IPS DF 4.7 (cell line): ENCODE results near the gene E2F6.

ENCODE experiments used
- DNase-seq: peaks from one replicate; pipeline ENCODE4 v3.0.0-alpha.2; 2013; ENCODE audit warnings: low spot score; ENCODE audit errors: extremely low read depth

E2F6 gene, protein sequence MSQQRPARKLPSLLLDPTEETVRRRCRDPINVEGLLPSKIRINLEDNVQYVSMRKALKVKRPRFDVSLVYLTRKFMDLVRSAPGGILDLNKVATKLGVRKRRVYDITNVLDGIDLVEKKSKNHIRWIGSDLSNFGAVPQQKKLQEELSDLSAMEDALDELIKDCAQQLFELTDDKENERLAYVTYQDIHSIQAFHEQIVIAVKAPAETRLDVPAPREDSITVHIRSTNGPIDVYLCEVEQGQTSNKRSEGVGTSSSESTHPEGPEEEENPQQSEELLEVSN

DNA sequence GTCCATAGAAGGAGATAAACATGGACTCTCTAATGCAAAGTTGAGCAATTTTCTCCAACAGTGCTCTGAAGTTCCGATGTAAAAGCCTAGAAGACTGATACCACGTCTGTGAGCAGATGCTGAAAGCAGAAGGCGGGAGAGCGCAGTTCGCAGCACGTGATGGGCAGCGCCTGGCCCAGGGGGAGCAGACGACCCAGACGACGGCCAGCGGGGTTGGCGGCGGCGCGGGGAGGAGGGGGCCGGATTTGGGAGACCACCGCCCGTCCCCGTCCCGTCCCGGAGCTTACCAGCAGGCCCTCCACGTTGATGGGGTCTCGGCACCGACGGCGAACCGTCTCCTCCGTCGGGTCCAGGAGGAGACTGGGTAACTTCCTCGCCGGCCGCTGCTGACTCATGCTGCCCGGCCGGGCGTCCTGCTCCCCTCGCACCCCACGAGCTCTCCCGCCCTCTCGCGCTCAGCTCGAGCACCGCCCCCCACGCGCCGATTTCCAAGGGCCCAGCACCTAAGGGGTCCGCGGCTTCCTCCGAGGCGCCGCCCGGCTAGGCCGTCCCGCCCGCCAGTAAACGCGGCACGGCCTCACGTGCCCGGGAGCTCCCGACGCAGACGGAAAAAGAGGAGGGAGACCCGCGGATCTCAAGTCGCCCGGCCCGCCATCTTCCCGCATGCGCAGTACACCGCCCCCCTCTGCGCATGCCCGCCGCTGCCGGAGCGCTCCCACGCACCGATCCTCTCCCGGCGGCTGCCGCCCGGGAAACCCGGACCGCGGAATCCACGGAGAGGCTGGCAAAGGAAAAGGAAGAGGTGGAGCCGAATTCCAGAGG, at the start of gene E2F6:
E2F6 (minus strand) TSS at position 677 of the 822 bp plus-strand sequence; CDS start at position 395, 282 bp downstream.
- no peak for DNase-seq

DNA sequence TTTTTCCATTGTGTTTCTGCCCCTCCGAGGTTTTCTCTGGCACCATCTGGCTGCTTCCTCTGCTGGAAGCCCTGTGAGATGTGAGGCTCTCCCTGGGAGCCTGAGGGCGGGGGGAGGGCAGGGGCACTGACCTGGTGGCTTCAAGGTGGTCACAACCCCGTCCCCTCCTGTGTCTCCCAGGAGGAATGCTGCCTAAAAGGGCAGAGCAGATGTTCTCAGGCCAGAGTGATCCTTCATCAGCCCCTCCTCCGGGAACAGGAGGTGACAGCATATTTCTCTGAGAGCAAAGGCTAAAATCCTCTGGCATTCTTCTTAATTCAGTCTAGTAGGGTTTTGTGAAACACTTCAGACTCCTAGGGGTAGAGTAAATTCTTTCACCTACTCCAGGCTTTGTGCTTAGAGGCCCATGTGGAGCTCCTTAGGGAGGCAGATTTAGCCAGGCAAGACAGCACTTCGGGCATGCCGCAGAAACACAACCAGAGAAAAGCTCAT, 49.6 kb upstream of the E2F6 start:
- DNase-seq = no peak

DNA sequence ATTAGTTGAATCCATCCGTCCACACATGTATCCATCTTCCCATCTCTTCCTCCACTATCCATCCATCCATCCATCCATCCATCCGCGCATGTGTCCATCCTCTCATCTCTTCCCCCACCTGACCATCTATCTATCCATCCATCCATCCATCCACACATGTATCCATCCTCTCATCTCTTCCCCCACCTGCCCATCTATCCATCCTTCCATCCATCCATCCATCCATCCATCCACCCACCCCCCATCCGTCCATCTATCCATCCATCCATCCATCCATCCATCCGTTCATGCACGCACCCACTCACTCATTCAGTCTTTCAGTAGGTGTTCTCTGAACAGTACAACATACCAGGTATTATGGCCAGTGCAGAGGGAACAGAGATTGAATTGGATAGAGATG, 48.9 kb upstream of the E2F6 start:
- DNase-seq = no peak

DNA sequence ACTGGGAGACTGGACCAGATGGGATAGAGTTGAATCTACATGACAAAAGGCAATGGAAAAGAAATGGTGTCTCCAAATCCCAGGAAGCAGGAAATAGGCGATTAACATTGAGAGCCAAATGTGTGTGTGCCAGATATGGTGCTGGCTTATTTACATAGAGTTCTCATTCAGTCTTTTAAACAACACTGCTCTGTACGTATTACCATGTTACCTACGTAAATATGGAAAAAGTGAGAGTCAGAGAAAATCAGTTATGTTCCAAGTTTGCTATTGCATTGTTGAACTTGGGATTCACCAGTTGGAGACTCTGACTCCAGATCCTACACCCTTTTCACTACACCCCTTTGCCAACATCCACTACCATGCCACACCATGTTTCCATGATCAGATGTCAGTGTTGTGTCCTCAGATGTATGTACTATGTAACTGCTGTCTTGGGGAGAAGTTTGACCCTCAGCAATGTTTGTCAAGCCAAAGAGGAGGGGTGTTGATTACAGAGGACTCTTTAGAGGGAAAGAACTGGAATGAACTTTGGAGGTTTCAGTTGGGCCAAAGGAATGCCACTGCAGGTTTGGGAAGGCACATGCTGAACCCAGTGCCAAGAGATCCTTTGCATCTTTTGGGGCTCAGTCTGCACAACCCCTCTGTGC, 48.2 kb upstream of the E2F6 start:
- DNase-seq = no peak

DNA sequence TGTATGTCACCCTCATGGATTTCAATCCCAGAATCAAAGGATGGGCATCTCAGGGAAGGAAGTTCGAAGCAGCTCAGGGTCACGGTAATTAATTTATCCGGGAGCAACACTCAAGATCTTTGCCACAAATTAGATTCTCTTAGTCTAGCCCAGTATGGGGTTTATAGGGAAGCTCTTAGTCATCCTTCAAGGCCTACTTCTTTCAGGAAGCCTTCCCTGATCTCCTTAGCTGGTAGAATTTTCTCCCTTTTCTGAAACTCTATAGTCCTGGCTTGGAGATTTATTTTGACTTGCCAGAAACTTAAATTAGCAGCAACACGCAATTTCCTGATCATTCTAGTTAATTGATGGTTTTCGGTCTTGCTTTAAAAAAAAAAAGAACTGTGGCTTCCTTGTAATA, 47.4 kb upstream of the E2F6 start:
- DNase-seq = no peak

DNA sequence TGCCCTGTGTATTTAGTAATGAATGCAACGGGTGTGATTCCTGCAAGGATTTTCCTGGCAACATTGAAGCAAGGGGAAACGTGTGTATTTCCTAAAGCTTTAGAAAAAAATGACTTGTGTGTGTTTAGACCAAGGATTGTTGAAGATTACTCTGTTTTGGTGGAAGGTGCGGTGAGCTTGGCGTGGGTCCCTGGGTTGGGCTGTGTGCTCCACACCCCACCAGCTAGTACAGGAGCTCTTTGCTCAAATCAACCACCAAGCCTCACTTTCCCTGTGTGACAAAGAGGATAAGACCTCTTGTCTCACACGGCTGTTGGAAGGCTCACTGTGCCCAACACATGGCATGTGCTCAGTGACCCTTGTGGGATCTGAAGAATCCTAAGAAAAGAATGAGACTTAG, 46.5 kb upstream of the E2F6 start:
- DNase-seq = no peak

DNA sequence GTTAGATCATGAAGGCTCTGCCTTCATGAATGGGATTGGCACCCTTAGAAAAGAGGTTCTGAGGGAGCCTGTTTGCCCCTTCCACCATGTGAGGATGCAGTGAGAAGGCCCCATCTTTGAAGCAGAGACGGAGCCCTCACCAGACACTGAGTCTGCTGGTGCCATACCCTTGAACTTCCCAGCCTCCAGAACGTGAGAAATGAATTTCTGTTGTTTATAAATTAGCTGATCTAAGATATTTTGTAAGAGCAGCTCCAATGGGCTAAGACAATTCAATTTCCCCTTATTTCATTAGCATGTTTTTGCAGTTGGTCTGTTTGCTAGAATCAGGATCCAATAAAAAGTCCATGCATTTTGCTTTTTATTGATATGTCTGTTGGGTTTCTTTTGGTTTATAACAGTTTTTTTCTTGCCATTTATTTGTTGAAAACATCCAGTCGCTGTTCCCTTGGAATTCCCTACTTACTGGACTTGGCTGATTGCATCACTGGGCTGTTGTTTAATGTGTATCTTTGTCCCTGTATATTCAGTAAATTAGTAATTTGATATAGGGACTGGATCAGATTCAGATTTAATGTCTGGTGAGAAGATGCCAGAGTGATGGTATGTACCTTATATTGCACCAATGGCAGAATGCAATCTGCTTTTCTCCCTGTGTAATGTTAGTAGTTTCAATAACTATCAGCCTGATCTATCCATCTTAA, 43.8 kb upstream of the E2F6 start:
- DNase-seq = no peak

DNA sequence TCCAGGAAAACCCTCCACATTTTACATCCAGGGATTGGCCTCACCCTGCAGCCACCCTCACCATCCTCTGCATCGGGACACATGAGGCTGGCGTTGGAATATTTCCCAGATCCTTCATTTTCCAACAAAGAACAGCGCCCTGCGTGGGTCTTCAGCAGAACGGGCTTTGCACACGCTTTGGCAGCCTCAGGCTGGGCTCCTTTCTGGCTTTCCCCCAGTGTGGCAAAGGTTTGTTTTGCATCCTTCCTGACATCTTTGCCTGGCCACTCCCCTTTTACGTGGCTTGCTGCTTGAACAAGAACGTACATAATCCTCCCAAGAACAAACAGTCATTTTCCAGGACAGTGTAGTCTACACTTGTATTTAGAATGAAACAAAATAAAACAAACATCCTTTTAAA, 42.3 kb upstream of the E2F6 start:
- DNase-seq = no peak

DNA sequence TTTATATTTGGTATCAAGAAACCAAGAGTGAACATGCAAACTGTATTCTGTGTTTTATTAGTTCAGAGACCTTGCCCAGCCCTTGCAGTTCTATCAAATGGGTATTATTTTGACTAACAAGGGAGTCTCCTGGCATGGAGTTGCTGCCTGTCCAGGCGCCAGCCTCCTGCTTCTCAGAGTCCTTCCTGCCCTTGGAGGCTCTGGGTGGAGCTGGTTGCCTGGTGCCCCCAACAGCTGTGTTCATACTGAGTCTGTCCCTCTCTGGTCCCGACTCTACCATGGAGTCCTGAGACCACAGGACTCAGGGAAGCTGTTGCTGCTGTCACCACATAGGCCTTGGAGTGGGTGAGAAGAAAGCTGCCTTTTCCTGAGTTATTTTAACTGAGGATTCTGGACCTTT, 41.6 kb upstream of the E2F6 start:
- DNase-seq = no peak

DNA sequence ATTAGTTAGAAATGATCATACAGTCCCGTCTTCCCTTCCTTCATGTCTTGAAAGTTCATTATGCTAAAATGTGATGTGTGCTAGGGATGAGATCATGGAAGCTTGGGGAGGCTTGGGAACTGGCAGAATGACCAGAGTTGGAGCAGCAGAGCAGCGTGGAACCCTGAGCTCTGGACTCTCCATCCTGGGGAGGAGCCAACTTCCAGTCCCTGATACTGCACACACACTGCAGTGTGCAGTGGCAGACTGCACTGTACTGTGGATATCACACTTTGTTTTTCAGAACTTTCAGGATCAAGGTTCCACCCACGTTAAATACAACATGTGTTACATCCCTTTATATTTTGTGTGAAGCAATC, 40.6 kb upstream of the E2F6 start:
- DNase-seq = no peak

DNA sequence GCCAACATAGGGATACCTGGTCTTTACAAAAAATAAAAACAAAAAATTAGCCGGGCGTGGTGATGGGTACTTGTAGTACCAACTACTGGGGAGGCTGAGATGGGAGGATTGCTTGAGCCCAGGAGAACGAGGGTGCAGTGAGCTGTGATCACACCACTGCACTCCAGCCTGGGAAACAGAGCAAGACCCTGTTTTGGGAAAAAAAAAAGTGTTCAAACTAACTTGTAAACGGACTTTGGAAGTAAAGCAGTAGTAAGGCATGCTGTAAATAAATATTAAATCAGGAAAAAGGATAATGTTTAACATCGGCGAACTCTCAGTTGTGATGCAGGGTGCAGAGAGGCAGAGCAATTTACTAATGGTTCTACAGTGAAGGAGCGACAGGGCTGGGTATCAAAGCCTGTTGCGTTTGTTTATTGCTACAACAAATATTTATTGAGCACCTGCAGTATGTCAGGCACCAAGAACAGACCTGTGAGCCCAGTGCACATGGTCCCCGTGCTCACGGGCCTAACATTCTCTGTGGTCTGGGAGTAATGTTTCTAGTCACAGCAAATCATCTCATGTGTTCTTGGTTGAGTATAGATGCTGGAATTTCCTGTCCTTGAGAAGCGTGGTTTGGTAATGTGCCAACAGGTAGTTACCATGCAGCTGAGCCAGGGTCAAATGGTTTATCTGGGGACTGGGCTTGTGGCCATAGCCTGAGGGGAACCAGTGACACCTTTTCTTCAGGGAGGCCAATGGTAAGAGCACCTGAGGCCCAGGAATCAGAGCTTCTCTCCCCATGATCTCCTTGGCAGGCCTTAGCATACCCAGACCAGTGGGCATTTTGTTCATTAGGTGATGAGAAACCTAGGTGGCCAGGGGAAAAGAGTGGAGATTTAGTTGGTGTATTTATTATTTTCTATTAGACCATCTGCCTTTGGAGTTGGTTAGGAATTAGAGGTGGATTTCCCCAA, 40.0 kb upstream of the E2F6 start:
- no peak for DNase-seq

DNA sequence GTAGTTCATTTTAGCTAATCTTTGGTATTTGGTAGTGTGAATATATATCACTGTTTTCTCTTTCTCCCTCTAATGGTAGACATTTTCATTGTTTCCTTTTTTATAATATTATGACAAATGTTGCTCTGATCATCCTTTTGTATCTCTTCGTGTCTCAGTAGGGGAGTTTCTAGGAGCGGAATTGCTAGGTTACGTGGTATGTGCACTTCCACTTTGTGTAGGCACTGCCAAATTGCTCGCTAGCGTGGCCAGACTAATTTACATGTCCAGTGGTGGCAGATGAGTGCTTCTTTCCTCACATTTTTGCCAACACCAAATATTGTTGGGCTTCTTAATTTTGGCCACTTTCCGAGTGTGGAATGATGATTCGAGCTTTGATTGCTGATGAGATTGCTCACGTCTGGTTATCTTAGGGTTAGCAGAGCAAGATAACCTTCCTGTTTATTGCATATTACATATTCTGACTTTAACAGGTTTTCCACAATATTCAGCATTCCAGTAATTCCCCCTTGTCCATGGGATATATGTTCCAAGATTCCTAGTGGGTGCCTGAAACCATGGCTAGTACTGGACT, 37.5 kb upstream of the E2F6 start:
- DNase-seq = no peak

DNA sequence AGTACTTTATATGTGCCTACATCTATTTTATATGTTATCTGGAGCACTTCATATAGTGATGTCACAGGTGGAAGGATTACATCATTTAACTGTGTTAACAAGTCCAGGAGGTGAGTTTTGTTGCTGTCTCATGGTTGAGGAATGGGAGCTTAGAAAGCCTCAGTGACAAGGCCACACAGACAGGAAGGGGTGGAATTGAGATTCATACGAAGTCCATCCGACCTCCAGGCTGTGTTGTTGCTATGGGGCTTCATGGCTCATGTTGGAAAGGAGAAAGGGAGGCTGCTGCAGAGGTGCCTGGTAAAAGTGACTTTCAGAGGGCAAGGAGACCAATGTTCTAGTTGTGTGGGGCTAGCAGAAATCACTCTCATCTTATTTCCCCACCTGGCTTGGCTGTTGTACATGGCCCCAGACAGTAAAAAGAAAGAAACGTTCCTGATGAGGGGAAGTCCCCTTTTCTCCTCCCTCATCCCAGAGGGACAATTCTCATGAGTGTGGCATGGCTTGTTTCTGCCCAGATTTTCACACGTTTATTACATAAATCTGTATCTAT, 36.9 kb upstream of the E2F6 start:
- no peak for DNase-seq

DNA sequence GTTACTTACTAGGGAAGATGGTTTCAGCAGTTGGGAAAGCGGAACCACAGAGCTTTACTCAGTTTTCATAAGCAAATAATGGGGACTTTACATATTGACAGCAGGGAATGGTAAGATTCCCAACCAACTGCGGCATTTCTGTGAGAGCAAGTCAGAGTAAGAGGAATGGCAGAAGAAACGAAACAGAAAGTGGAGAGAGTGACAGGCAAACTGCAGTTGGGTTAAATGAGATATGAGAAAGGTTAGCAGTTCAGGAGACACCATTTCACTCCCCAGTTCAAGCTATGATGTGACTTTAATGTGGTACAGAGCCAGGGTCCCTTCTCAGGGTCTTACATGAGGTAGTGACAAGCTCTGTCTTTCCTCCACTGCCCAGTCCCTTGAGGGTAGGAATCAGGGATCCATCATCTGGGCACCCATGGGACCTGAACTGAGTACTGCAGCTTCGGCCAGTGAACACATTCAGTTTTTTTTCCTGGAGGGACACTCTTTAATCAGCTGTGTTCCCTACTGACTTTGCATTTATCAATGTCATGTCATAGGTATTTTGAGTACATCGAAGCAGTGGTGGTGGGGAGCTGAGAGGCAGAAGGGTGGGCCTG, 34.8 kb upstream of the E2F6 start:
- no peak for DNase-seq

DNA sequence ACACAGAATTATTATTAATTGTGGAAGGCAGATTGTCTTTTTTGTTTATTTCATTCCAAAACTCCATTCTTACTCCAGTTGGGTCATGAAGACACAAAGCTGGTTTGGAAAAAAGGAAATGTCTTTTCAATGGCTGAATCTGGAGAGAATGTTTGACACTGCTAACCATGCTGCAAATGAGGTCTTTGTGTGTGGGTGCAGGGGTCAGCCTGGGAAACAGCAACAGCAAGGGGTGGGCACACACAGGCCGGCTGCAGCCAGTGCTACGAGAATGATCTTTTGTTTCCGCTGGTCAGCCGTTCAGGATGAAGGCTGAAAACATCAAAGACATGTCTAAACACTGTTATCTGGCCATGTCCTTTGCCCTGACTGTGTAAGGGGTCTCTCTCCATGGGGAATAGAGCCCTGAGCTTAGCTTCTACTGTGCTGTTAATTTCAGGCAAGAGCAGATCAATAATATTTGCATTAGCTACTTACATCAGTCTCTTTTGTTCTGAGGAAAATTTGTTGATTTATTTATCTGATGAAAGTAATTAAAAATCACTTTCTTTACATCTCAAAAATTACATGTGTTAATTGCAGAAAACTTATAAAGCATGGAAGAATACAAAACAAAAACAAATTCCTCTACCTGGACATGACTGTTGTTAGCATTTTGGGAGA, 33.3 kb upstream of the E2F6 start:
- no peak for DNase-seq

DNA sequence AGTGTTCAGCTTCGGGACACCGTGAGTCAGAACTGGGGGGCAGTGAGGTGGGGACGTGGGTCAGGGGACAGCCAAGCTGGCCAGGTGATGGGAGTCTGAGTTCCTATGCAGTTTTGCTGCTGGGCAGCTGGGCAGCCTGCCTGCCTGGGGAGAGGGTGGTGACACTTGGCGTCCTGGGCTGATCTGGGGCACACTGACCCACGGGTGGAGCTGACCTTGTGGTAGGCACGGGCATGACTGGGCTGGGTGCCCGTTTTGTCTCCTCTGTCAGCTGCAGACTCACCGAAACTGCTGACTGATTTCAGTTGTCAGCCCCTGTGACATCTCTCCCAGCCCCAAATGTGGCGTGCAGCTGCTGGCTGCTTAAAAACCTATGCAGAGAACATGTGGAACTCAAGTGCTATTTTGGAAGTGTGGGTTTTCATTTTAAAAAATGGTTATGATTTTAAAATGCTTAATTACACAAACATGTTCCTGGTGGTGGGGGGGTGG, 32.6 kb upstream of the E2F6 start:
- DNase-seq = no peak

DNA sequence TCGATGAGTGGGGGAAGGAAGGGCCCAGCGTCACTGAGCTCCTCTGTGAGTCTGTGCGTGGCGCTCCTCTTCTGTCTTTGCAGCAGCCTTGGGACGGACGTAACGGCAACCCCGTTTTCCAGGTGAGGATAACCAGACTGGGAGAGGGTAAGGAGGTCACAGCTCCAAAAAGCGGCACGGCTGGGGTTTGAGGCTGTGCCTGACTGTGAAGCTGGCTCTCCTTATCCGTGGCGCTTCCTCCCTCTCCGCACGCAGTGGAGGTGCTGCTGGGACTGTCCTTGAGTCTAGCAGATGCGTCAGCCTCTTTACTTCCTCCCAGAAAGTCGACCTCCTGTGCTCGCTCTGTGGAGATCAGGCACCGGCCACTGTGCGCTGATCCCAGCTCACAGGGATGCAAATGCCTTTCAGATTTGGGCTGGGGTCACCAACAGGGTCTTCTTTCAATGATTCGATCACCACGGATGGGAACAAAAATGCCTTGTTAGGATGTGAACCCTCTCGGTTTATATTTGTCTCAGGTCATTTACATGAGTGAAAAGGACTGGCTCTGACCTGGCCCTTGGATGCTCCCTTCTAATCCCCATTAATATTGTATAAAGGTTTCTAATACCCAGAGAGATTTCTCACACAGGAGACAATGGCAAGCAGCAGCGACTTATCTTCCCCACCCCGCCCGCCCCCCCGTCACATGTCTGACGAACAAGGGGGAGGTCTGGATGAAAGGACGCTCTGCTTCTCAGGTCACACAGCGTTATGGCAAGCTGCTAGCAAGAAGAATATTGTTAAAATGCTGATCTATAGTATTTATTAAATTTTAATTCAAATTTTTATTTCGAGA, 30.1 kb upstream of the E2F6 start:
- DNase-seq = no peak

DNA sequence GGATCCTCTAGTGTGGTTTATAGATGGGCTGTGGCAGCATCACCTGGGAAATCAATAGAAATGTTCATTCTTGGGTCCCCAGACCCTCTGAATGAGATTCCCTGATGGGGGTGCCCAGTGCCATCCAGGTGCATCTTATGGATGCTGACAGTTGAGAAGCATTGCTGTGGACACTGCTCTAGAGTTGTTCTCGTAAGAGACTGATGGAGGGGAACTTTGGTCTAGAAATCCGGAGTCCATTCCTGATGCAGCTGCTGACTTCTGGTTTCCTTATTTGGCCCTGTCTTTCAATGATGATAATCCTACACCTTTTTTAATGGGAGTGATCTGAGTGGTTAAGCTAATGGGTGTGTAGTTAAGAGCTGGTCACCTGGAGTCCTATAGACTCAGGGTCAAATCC, 28.3 kb upstream of the E2F6 start:
- DNase-seq = no peak
